T-helper 17 cell (primary cell): ENCODE measurements around the gene TMLHE. TPM values are rescaled to one million over a fixed set of nuclear protein-coding genes. Genes with fewer than 3 reads are reported as not detected.
"Not testable (repeated sequence)": the region's sequence is repeated elsewhere in the genome, so short reads cannot be mapped to it uniquely, and the experiment has no call there.

Experiments used
- ATAC-seq: fragments of 150-1000 bp; cut with Tn5 transposase; 2 replicates; pipeline ENCODE4 v1.10.0; 2021; ENCODE audit warnings: mild to moderate bottlenecking, moderate library complexity
- DNase-seq, 3 donors: peaks; one replicate each; pipeline versions ENCODE4 v3.0.0 to v3.0.0-alpha.2; 2020 to 2021
- H3K9me3 ChIP-seq: one replicate; pipeline ENCODE4 v1.7.0; 2013; ENCODE audit warnings: low read length, mild to moderate bottlenecking; ENCODE audit not compliant: control insufficient read depth, poor library complexity, severe bottlenecking
- H3K27ac Mint-ChIP-seq: one replicate; pipeline ENCODE4 v1.8.0; 2022; ENCODE audit warnings: mild to moderate bottlenecking, moderate library complexity, mixed read lengths
- H3K27me3 Mint-ChIP-seq: one replicate; pipeline ENCODE4 v1.8.0; 2022; ENCODE audit warnings: mixed read lengths
- H3K36me3 Mint-ChIP-seq: one replicate; pipeline ENCODE4 v1.8.0; 2022; ENCODE audit warnings: low read depth, mixed read lengths
- H3K4me1 Mint-ChIP-seq: one replicate; pipeline ENCODE4 v1.8.0; 2022; ENCODE audit warnings: mild to moderate bottlenecking, mixed read lengths
- H3K4me3 Mint-ChIP-seq: one replicate; pipeline ENCODE4 v1.8.0; 2022; ENCODE audit warnings: mild to moderate bottlenecking, moderate library complexity, mixed read lengths
- total RNA-seq, 4 donors: library from RNA in 2 of 4; stranded (reverse) in 2 of 4; gene quantifications; one replicate each; pipeline ENCODE4 v1.2.3 and lab custom pipeline; 2022 to 2026

The TMLHE gene
- total RNA-seq, 2 donors from 2014 or later, result 6.6 to 14.4 TPM

GRCh38 chrX:155592331-155592730, 20.4 kb downstream of the TMLHE start:
- no peak for DNase-seq
- ATAC-seq, result no peak
- Mint-ChIP-seq H3K27me3 (no peaks in the 10 kb centered on the region), H3K4me3 (no peak overlapping the region), H3K4me1 (no peaks in the 10 kb centered on the region), H3K36me3 (no peaks in the 10 kb centered on the region), H3K27ac (no peak overlapping the region)
- H3K9me3 ChIP-seq, result no peaks in the 10 kb centered on the region

GRCh38 chrX:155577682-155578081, 35.1 kb downstream of the TMLHE start:
- ATAC-seq, result no peak

GRCh38 chrX:155563099-155563498, 49.7 kb downstream of the TMLHE start:
- H3K27ac Mint-ChIP-seq, result no peak overlapping the region

More at GRCh38 chrX:155577682-155578081, 35.1 kb downstream of the TMLHE start:
- Mint-ChIP-seq H3K4me1 (peaks cover 4% of the 10 kb centered on the region), H3K4me3 (no peak overlapping the region), H3K27ac (no peak overlapping the region), H3K36me3 (peaks cover 2% of the 10 kb centered on the region), H3K27me3 (no peaks in the 10 kb centered on the region)
- DNase-seq, result no peak
- no peaks in the 10 kb centered on the region for H3K9me3 ChIP-seq

GRCh38 chrX:155544881-155545280, 67.9 kb downstream of the TMLHE start:
- Mint-ChIP-seq H3K27me3 (no peaks in the 10 kb centered on the region), H3K4me3 (no peak overlapping the region), H3K27ac (no peak overlapping the region), H3K4me1 (no peaks in the 10 kb centered on the region), H3K36me3 (peaks cover 11% of the 10 kb centered on the region)
- no peak for ATAC-seq
- H3K9me3 ChIP-seq, result no peaks in the 10 kb centered on the region
- no peak for DNase-seq

More at GRCh38 chrX:155563099-155563498, 49.7 kb downstream of the TMLHE start:
- Mint-ChIP-seq H3K4me1 (peaks cover 2% of the 10 kb centered on the region), H3K27me3 (no peaks in the 10 kb centered on the region), H3K36me3 (no peaks in the 10 kb centered on the region), H3K4me3 (no peak overlapping the region)
- no peak for ATAC-seq
- no peak for DNase-seq
- no peaks in the 10 kb centered on the region for H3K9me3 ChIP-seq

- Mint-ChIP-seq H3K36me3 (peaks cover 9% of the 10 kb centered on the region), H3K27ac (no peak overlapping the region), H3K4me1 (no peaks in the 10 kb centered on the region), H3K27me3 (no peaks in the 10 kb centered on the region), H3K4me3 (no peak overlapping the region)
- ATAC-seq (no peak), DNase-seq (no peak)
- no peaks in the 10 kb centered on the region for H3K9me3 ChIP-seq
These were observed 76.9 kb downstream of the TMLHE start for GRCh38 chrX:155535866-155536265.

- no peak overlapping the region for H3K27ac Mint-ChIP-seq
- H3K4me1 Mint-ChIP-seq, result no peaks in the 10 kb centered on the region
- DNase-seq (no peak), ATAC-seq (no peak)
- no peaks in the 10 kb centered on the region for H3K27me3 Mint-ChIP-seq
- H3K36me3 Mint-ChIP-seq, result peaks cover 8% of the 10 kb centered on the region
- H3K9me3 ChIP-seq, result no peaks in the 10 kb centered on the region
- no peak overlapping the region for H3K4me3 Mint-ChIP-seq
These were observed 78.0 kb downstream of the TMLHE start for GRCh38 chrX:155534800-155535199.

- not testable (repeated sequence) for H3K4me1 Mint-ChIP-seq, DNase-seq, H3K36me3 Mint-ChIP-seq, H3K27ac Mint-ChIP-seq, H3K27me3 Mint-ChIP-seq, ATAC-seq, H3K4me3 Mint-ChIP-seq, H3K9me3 ChIP-seq
These were observed 85.7 kb downstream of the TMLHE start for GRCh38 chrX:155527023-155527422.

GRCh38 chrX:155514225-155514624, 98.5 kb downstream of the TMLHE start:
- DNase-seq, result no peak
- no peak overlapping the region for H3K27ac Mint-ChIP-seq
- ATAC-seq, result no peak
- H3K36me3 Mint-ChIP-seq, result peaks cover 3% of the 10 kb centered on the region
- H3K27me3 Mint-ChIP-seq, result no peaks in the 10 kb centered on the region
- H3K4me1 Mint-ChIP-seq, result peaks cover 2% of the 10 kb centered on the region
- H3K9me3 ChIP-seq, result no peaks in the 10 kb centered on the region
- no peak overlapping the region for H3K4me3 Mint-ChIP-seq

GRCh38 chrX:155505296-155505695, 107.5 kb downstream of the TMLHE start:
- ATAC-seq (no peak), DNase-seq (no peak)
- Mint-ChIP-seq H3K27ac (no peak overlapping the region), H3K27me3 (no peaks in the 10 kb centered on the region), H3K4me1 (peaks cover 4% of the 10 kb centered on the region), H3K36me3 (peaks cover 2% of the 10 kb centered on the region), H3K4me3 (no peak overlapping the region)
- no peaks in the 10 kb centered on the region for H3K9me3 ChIP-seq

GRCh38 chrX:155495134-155495533, 117.6 kb downstream of the TMLHE start:
- not testable (repeated sequence) for ATAC-seq, H3K27me3 Mint-ChIP-seq, H3K27ac Mint-ChIP-seq, H3K36me3 Mint-ChIP-seq, H3K9me3 ChIP-seq, H3K4me3 Mint-ChIP-seq, DNase-seq, H3K4me1 Mint-ChIP-seq

GRCh38 chrX:155491421-155491820, 121.3 kb downstream of the TMLHE start:
- not testable (repeated sequence) for H3K4me1 Mint-ChIP-seq, H3K27ac Mint-ChIP-seq, H3K4me3 Mint-ChIP-seq

GRCh38 chrX:155477136-155477535, 135.6 kb downstream of the TMLHE start:
- not testable (repeated sequence) for H3K27me3 Mint-ChIP-seq, DNase-seq, H3K27ac Mint-ChIP-seq, H3K9me3 ChIP-seq, ATAC-seq, H3K36me3 Mint-ChIP-seq, H3K4me3 Mint-ChIP-seq, H3K4me1 Mint-ChIP-seq

More at GRCh38 chrX:155491421-155491820, 121.3 kb downstream of the TMLHE start:
- H3K36me3 Mint-ChIP-seq, DNase-seq, H3K9me3 ChIP-seq, ATAC-seq, H3K27me3 Mint-ChIP-seq: not testable (repeated sequence)

- peak; percentile 92 for ATAC-seq
- H3K36me3 Mint-ChIP-seq, DNase-seq, H3K27me3 Mint-ChIP-seq, H3K4me3 Mint-ChIP-seq, H3K4me1 Mint-ChIP-seq, H3K9me3 ChIP-seq, H3K27ac Mint-ChIP-seq: not testable (repeated sequence)
These were observed 146.3 kb downstream of the TMLHE start for GRCh38 chrX:155466269-155466938.

GRCh38 chrX:155460501-155460900, 152.3 kb downstream of the TMLHE start:
- not testable (repeated sequence) for ATAC-seq, H3K27ac Mint-ChIP-seq, H3K36me3 Mint-ChIP-seq, DNase-seq, H3K4me1 Mint-ChIP-seq, H3K4me3 Mint-ChIP-seq, H3K9me3 ChIP-seq, H3K27me3 Mint-ChIP-seq
